NCI-H82 (cell line): Measurements from ENCODE around the gene EAF2.
"Not testable (repeated sequence)": the region's sequence is repeated elsewhere in the genome, so short reads cannot be mapped to it uniquely, and the experiment has no call there.

Experiments
- DNase-seq: peaks from one replicate; lab custom pipeline; 2025; lab: John Stamatoyannopoulos, UW

EAF2 gene

DNA sequence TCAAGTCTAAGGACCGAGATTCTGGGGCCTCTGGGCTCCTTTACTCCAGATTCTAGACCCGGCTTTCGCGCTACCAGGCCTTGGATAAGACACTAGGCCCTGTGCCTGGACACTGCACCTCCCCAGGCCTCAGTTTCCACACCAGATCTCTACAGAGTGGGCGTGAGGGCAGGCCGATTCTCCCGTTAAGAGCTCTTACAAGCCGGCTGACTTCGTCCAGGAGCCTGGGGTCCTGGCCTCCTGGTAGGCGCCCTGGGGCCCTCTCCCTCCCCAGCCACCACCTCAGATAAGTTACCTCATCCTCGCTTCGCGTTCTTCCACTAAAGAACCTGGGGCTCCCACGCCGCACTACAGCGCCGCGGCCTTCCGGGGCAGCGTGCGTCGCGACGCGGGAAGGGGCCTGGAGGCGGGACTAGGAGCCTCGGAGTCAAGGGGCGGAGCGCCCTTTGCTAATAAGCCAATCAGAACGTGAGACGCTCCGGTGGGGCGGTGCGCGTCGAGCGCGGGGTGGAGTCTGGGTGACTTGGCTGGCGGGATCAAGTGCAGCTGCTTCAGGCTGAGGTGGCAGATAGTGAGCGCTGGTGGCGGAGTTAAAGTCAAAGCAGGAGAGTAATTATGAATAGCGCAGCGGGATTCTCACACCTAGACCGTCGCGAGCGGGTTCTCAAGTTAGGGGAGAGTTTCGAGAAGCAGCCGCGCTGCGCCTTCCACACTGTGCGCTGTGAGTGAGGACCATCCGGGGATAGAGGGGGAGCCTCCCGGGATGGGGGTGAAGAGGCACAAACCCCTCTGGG lies at the start of gene EAF2, which contains the start of gene IQCB1:
Gene EAF2 (plus strand): TSS at position 539 of the 794 bp plus-strand sequence. CDS start 77 bp downstream, at position 616.
Gene IQCB1 (minus strand): TSS at position 390 of the 794 bp plus-strand sequence. CDS start 6,100 bp downstream, outside the sequence.
- DNase-seq = peak; percentile 99

DNA sequence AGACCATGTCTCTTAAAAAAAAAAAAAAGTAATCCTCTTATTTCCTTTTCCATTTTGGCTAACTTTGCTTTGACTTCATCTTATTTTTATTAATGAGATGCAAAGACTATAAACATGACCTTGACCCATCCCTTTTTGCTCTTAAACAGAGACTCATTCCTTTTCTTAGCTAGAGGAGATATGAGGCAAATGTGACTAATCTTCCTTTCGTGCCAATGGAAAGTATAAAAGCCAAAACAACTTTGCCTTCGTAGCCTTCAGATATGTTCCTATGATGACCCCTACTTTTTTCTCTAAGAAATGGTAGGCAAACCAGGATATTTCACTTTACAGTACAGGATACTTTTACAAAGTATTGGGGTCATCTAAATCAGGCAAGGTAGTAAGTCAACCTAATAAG lies 48.5 kb upstream of the EAF2 start:
- no peak for DNase-seq

DNA sequence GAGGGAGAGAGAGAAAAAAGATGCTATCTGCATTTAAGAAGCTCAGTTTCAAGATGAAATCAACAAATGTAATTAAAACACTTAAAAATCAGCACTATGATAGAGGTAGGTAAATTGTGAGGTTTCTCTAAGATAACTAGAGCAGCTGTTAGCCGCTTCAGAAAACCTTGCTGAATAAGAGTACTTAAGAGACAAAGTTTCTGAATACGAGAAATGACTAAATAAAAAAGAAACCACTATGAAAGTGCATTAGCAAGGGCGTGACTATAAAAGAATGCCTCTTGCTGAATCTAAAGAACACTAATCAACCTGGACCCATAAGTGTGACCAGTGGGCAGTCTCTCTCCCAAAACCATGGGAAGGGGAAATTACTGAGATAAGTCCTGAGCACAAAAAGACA lies 41.9 kb upstream of the EAF2 start:
- no peak for DNase-seq

DNA sequence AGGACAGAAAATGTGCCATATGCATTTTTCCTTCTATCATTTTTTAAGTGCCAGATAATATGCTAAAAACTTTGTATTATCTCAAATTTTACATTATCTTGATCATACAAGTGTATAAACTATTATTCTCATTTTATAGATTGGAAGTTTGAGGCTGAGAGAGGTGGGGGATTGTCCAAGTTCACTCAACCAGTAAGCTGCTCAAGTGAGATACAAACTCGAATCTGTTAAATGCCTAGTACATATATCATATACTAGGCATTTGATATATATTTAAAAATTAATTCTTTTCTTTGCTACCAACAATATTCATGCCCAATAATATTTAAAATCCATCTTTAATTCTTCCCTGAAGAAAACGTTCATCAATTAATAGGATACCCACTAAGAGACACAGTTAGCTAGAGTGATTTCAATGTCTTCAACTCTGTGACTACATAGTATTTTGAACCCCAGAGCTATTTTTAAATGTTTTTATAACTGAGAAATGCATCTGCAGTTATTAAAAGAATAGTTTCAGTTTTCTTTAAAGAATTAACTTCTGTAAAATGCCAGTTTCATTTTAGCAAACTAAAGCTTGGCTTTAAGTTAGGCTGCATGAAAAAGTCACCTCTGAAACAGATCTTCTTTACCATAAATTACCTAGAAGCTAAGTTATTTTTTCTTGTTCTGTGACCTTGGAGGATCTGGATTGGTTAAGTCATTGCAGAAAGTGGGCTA lies 40.6 kb upstream of the EAF2 start:
- no peak for DNase-seq

DNA sequence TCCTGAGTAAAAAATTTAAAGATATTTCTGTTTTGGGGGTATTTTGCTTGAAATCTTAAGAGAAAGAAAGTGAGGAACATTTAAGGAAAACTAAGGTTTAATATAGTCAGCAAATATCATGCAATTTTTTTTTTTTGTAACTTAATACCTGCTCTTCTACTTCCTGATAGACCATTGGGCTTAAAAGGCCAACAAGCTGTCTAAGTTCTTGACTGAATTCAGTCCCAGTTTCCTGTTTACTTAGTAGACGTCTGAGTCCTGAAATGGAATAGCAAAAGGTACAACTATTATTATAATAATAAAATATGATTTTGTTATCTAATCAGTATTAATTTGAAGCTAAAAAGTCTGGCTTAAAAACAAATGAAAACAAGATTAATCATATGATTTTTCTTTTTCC lies 38.0 kb upstream of the EAF2 start:
- no peak for DNase-seq

DNA sequence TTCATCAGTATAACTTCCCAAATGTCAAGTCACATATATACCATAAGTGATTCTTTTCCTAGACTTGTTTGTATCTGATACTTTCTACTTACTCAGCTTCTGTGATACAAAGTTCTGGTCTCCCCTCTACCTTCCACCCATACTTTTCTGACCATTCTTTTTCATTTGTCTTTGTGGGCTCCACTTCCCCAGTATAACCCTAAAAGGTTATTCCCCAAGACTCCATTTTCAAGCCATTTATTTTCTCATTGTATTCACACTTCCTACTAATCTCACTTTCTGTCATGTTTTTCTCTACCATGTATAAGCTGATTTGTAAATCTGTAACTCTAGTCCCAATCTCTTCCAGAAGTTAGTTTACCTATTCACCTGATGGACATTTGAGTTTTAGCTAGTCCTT lies 34.1 kb upstream of the EAF2 start:
- DNase-seq = no peak

DNA sequence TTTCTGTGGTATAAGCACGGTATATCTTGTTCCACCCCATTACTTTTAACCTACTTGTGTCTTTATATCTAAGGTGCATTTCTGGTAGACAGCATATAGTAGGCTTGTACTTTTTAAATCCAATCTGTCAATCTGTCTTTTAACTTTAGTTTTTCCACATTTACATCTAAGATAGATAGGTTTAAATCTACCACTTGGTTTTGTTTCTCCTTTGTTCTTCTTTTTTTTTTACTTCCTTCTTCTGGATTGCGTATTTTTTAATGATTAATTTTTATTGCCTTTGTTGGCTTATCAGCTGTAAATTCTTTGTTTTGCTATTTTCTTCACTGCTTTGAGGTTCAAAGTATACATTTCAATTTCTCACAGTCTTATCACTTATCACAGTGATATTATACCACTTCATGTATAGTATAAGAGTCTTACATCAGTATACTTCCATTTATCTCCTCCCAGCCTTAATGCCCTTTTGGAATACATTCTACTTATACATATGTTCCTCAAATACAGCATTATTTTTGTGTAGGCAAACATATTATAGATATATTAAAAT lies 31.2 kb upstream of the EAF2 start:
- DNase-seq = no peak

DNA sequence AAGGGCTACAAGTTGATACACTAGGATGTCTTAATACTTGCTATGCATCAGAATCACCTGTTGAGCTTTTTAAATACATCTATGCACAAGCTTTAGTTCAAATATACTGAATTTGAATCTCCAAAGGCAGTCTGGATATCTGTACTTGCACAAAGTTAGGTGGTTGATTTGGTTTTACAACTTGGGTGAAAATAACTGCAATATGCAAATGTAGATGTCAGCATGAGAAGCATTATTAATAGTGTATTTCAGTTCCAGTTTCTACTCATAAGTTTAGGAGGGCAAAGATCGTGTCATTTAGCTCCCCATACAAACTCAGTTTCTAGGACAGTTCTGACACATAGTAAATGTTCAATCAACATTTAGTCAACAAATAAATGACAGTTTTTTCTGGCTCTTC lies 25.8 kb upstream of the EAF2 start:
- DNase-seq = no peak

DNA sequence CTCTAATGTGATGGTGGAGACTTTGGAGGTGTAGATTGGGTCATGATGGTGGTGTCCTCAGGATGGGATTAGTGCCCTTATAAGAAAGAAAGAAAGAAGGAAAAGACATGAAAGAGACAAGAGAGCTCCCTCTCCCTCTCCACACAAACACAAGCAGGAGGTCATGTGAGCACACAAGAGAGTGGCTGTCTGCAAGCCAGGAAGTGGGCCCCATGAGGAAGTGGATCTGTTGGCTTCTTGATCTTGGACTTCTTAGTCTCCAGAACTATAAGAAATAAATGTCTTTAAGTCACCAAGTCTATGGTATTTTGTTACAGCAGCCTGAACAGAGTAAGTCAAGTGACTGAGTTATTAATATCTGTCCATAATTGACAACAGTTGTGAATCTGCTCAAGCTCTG lies 17.3 kb upstream of the EAF2 start:
- DNase-seq = no peak

DNA sequence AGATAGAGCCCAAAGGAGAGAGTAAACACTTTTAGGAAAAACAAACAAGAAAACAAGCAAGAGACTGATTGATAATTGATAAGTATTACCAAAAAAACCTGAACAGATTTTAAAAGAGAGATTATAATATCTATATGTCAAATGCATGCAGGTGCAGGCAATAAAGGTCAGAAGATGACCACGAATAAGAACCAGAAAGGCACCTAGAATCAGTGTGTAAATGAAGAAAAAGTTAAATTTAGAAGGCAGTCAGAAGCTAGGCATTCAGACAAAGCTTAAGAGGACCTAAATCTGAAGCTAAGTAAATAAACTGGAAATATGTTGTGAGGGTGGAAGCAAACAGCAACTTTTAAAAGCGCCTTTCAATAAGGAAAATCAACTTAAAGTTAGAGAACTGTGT lies 16.4 kb upstream of the EAF2 start:
- DNase-seq = no peak

DNA sequence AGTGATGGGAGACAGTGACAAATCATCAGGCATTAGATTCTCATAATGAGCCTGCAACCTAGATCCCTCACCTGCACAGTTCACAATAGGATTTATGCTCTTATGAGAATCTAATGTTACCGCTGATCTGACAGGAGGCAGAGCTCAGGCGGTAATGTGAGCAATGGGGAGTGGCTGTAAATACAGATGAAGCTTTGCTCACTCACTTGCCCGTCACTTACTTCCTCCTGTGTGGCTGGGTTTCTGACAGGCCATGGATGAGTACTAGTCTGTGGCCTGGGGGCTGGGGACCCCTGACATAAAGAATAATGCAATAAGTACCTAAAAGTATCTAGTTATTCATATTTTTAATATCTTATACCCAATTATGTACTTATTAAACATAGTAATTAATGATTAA lies 15.8 kb upstream of the EAF2 start:
- peak; percentile 36 for DNase-seq

DNA sequence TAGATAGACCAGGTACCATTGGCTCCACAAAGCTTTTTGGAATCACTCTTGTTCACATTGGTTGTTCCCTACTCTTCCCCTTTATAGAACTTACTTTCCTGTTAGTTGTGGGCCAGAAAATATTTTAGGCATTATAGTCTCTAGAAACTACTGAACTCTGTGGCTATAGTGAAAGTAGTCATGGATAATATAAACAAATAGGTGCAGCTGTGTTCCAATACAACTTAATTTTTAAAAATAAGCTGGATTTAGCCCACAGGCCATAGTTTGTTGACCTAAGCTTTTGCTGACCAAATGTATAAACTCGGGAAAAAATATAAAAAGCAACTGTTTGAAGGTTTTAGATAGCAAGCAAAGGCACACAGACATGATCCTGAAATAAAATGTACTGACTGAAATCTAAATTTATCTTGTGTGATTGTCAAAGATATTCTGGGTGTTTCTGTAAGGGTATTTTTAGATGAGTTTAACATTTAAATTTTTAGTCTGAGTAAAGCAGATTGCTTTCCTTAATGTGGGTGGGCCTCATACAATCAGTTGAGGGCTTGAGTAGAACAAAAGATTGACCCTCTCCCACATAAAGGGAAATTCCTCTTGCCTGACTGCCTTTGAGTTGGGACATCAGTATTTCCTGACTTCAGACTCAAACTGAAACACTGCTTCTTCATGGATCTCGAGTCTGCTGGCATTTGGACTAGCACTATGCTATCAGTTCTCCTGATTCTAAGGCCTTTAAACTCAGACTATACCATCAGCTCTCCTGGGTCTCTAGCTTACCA lies 13.4 kb upstream of the EAF2 start:
- DNase-seq = no peak

DNA sequence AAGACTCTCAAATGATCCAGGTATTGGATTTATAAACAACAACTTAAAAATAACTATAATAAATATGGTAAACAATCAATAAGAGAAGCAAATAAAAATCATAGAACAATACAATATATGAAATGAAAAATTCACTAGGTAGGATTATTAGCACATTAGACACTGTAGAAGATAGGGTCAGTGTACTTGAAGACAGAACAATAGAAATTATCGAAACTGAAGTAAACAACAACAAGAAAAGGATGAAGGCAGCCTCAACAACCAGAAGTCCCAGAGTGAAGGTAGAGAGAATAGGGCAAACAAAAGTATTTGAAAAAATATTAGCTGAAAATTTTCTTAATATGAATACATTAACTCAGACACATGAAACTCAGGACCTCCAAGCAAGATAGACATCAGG lies 12.0 kb upstream of the EAF2 start:
- no peak for DNase-seq

DNA sequence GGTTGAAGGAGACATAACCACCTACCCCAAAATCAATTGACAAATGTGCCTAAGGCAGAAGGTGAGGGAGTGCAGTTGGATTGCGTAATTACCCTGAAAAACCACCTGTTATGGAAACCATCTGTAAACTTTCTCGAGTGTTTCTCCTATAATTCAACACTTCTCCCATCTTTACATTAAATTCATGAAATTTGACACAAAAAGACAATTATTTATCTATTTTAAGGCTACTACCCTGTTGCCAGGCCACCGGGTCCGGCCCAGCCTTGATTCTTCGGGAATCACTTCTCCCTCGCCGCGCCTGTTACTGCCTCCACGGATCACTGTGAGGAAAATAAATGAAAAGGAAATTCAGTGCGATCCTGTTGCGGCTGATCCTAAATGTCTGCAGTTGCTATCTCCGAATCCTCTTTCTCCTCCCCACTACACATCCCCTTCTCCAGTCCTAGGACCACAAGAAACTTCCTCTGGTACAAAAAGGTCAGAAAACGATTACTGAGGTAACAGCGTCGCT lies 795 bp upstream of the EAF2 start:
- peak; percentile 65 for DNase-seq

DNA sequence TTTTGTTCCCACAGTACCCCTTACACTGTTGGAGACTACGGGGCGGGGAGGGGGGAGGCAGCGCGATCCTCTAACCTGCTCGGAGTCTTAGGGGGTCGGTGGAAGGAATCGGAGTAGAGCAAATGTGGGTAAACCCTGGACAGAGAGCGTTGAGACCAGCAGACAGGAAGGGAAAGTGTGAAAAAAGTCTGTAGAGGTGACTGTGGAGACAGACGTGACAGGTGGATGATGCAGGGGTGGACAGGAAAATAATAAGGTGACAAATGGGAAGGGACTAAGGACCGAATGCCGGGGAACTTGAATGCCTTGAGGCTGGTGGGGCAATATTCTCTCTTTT lies 424 bp downstream of the EAF2 start:
- peak; percentile 54 for DNase-seq

DNA sequence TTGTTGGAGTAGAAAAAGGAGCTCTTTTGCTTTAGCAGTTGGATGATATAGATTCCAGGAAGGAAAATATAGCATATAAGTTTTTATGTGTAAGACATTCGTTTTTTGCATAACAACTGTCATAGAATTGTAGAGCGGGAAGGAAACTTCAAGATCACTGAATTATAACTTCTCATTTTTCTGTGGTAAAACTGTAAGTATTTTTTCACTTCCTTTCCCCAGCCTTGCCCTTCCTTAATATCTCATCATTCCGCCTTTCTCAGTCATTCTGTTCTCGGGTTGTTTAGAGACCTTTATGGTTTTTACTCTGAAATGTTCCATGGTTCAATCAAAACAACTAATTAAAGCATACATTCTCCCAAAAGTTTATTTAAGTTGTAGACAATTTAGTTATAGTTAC lies 1.1 kb downstream of the EAF2 start:
- DNase-seq = no peak

DNA sequence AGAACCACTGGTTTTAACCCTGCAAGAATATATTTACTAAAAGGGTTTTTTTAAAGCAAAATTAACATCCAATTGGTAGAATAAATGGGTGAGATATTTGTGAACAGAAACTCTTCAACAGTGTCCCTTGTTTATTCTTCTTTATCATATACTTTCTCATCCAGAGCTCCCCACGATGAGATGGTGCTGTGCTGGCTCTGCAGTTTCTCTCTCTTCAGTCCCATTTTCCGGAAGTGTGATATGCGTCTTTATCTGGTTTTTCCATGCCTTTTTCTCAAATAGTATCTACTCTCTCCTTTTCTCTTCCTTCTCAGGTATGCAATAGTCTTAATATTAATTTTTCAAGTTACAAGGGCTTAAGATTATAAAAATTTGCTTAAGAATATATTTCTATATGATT lies 1.5 kb downstream of the EAF2 start:
- no peak for DNase-seq

DNA sequence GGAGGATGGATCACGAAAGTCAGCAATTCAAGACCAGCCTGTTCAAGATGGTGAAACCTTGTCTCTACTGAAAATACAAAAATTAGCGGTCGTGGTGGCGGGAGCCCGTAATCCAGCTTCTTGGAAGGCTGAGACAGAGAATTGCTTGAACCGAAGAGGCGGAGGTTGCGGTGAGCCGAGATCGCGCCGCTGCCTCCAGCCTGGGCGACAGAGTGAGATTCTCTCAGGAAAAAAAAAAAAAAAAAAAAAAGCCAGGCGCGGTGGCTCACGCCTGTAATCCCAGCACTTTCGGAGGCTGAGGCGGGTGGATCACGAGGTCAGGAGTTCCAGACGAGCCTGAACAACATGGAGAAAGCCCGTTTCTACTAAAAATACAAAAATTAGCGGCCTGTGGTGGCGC lies 5.0 kb downstream of the EAF2 start:
- no peak for DNase-seq

DNA sequence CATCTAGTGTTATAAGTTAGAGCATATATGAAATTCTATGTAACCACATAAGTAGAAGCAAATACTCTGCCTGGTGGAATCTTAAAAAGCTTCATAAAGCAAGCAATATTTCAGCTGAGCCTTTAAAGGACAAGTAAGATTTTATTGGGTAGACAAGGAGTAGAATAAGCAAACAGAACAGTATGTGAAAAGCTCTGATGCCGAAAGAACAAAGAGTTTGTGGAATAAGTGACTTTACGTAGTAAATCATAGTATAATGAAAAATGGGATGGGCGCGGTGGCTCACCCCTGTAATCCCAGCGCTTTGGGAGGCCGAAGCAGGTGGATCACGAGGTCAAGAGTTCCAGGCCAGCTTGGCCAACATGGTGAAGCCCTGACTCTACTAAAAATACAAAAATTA lies 9.9 kb downstream of the EAF2 start:
- no peak for DNase-seq

DNA sequence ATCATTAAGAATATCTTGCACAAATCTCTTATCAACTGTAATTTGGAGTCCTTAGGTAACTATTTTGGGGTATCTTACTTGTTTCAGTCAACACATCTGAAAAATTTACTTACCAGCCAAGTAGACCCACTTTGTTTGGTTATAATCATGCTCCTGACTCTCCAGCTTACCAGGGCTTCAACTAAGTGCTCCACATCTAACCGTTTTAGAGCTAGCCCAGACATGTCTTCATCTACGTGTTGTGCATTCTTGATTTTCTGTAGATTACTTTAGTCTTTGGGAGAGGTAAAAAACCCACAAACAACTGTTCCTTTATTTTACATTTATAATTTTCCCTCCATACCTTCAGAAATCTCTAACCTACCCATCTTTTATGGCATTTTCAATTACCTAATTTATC lies 17.2 kb downstream of the EAF2 start:
- no peak for DNase-seq

DNA sequence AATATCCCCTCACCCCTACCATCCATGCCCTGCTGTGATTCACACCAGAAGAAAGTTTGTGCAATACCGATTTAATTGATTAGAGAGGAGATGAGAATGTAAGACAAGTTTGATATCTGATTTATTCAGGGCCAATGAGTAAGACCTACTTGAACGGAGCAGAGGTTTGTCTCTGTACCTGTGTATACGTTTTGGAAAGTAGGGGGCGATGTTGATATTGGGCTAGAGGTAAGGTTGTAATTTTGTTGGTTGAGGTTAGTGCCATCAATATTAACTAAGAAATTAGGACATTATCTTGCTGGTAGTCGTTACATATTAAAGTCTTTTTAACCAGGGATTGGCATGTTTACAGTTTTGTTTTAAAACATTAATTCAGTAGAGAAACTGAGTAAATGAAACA lies 20.5 kb downstream of the EAF2 start:
- peak; percentile 62 for DNase-seq

DNA sequence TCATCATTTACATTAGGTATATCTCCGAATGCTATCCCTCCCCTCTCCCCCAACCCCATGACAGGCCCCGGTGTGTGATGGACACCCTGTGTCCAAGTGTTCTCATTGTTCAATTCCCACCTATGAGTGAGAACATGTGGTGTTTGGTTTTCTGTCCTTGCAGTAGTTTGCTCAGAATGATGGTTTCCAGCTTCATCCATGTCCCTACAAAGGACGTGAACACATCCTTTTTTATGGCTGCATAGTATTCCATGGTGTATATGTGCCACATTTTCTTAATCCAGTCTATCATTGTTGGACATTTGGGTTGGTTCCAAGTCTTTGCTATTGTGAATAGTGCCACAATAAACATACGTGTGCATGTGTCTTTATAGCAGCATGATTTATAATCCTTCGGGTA lies 22.8 kb downstream of the EAF2 start:
- DNase-seq = not testable (repeated sequence)
